Mesendoderm (in vitro differentiated cells): ENCODE results near the gene KCNC1.

Source experiments
- DNase-seq: peaks from one replicate; pipeline ENCODE4 v3.0.0; 2013
- H2AK5ac ChIP-seq: 2 replicates; pipeline ENCODE4 v1.6.1; 2013; ENCODE audit warnings: low read length, inconsistent platforms
- H2BK120ac ChIP-seq: 2 replicates; pipeline ENCODE4 v1.6.1; 2013; ENCODE audit warnings: low read depth, mild to moderate bottlenecking, low read length, moderate library complexity, mixed read lengths
- H2BK15ac ChIP-seq: replicated peaks from 2 replicates; pipeline ENCODE4 v1.6.1; 2013; ENCODE audit warnings: low read depth, mild to moderate bottlenecking, moderate library complexity
- H2BK5ac ChIP-seq: 2 replicates; pipeline ENCODE4 v1.6.1; 2013; ENCODE audit warnings: low read length, inconsistent platforms
- H3K18ac ChIP-seq: 2 replicates; pipeline ENCODE4 v1.6.1; 2013; ENCODE audit warnings: mild to moderate bottlenecking, low read length, mixed read lengths
- H3K23ac ChIP-seq: one replicate; pipeline ENCODE4 v1.6.1; 2013; ENCODE audit warnings: low read length
- H3K27ac ChIP-seq: 2 replicates; pipeline ENCODE4 v1.5.1; 2013; ENCODE audit warnings: low read depth, mild to moderate bottlenecking, inconsistent platforms, low read length, moderate library complexity
- H3K27me3 ChIP-seq: 2 replicates; pipeline ENCODE4 v1.6.1; 2013; ENCODE audit warnings: low read length, control low read depth, mild to moderate bottlenecking, inconsistent platforms; ENCODE audit not compliant: insufficient read depth, poor library complexity
- H3K36me3 ChIP-seq: 2 replicates; pipeline ENCODE4 v1.6.1; 2013; ENCODE audit warnings: low read length, inconsistent platforms; ENCODE audit not compliant: control insufficient read depth, insufficient read depth
- H3K4ac ChIP-seq: one replicate; pipeline ENCODE4 v1.6.1; 2013; ENCODE audit warnings: low read depth, mild to moderate bottlenecking, low read length, moderate library complexity
- H3K4me1 ChIP-seq: 2 replicates; pipeline ENCODE4 v1.6.1; 2013; ENCODE audit warnings: low read depth, low read length, inconsistent platforms; ENCODE audit not compliant: control insufficient read depth
- H3K4me2 ChIP-seq: 2 replicates; pipeline ENCODE4 v1.6.1; 2013; ENCODE audit warnings: low read length
- H3K4me3 ChIP-seq: 2 replicates; pipeline ENCODE4 v1.5.1; 2013; ENCODE audit warnings: mild to moderate bottlenecking, low read length
- H3K56ac ChIP-seq: one replicate; pipeline ENCODE4 v1.6.1; 2013; ENCODE audit warnings: low read length
- H3K79me1 ChIP-seq: 2 replicates; pipeline ENCODE4 v1.6.1; 2013; ENCODE audit warnings: low read length, inconsistent platforms
- H3K79me2 ChIP-seq: 2 replicates; pipeline ENCODE4 v1.6.1; 2013; ENCODE audit warnings: mild to moderate bottlenecking, low read length; ENCODE audit not compliant: control insufficient read depth, insufficient read depth
- H3K9ac ChIP-seq: 2 replicates; pipeline ENCODE4 v1.6.1; 2013; ENCODE audit warnings: low read length, inconsistent platforms
- H4K5ac ChIP-seq: one replicate; pipeline ENCODE4 v1.6.1; 2013; ENCODE audit warnings: low read length
- H4K8ac ChIP-seq: one replicate; pipeline ENCODE4 v1.6.1; 2013; ENCODE audit warnings: low read depth, mild to moderate bottlenecking, control low read depth, low read length, moderate library complexity
- WGBS: extraction: QIAGEN DNeasy Blood & Tissue Kit; methylation state at CpG from one replicate; pipeline ENCODE4 v1.1.7; 2013; ENCODE audit warnings: low lambda C conversion rate, missing lambda C conversion rate; ENCODE audit not compliant: insufficient coverage; ENCODE audit errors: extremely low coverage; 5-methylcytosine and 5-hydroxymethylcytosine counted together

KCNC1 gene

DNA sequence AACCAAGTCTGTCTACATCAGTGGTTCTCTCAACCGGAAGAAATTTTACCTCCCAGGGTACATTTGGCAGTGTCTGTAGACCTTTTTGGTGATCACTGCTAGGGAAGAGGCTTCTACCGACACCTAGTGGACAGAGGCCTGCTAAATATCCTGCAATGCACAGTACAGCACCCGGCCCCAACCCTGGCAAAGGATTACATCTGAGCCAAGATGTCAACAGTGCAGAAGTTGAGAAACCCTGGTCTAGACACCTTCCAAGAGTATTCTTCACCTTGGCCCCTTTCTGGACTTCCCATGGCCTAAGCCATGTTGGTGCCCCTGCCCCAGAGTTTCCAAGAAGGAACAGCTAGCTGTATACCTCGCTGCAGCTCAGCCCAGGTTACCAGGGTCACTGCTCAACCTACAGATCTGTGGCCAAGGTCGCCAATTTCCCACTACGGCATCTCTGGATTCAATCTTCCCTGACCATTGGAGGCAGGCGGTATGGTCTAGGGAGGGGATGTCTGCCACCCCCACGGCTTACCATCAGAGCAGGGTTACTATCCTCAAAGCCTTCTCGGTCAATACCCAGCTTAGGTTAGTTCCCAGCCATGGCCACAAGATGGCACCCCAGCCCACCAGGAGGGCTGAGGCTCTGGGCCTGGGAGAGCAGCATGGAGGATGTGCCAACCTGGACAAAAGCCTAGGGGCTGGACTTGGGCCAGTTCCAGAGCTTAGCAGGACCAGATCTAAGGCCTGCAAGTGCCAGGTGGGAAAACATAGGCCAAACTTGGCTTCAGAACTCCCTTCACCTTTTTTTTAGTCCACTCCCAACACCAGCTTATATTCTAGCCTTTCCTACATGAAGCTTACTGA lies 3.7 kb upstream of the KCNC1 start:
- peak; percentile 84 for DNase-seq

GRCh38 chr11:17733261-17733660 lies 1.3 kb upstream of the KCNC1 start:
- Histone ChIP-seq H3K4me3 (no peak overlapping the region), H3K36me3 (no peaks in the 10 kb centered on the region), H2BK5ac (no peak overlapping the region), H3K4ac (no peak overlapping the region), H2BK120ac (no peak overlapping the region), H3K9ac (no peak overlapping the region), H3K18ac (no peak overlapping the region), H2AK5ac (no peak overlapping the region), H3K4me1 (no peaks in the 10 kb centered on the region), H3K27me3 (peaks cover 22% of the 10 kb centered on the region), H2BK15ac (no peak overlapping the region), H3K4me2 (no peak overlapping the region), H3K23ac (no peak overlapping the region), H3K56ac (no peak overlapping the region), H4K5ac (no peak overlapping the region), H3K79me1 (no peaks in the 10 kb centered on the region), H3K27ac (no peak overlapping the region), H4K8ac (no peak overlapping the region), H3K79me2 (no peaks in the 10 kb centered on the region)
- no CpG with 5 or more reads among the region's 4 CpGs for WGBS
- no peak for DNase-seq

More for the DNA sequence above, 3.7 kb upstream of the KCNC1 start:
- no peaks in the 10 kb centered on the region for H3K79me1 ChIP-seq
- no peak overlapping the region for H3K4me3 ChIP-seq
- H3K27me3 ChIP-seq, result peaks cover 5% of the 10 kb centered on the region
- H3K79me2 ChIP-seq, result no peaks in the 10 kb centered on the region
- no peak overlapping the region for H3K18ac ChIP-seq
- no peak overlapping the region for H2BK5ac ChIP-seq
- H4K8ac ChIP-seq, result no peak overlapping the region
- H3K56ac ChIP-seq, result no peak overlapping the region
- H3K4me2 ChIP-seq, result no peak overlapping the region
- no peak overlapping the region for H3K4ac ChIP-seq
- no CpG with 5 or more reads among the region's 9 CpGs for WGBS
- H2BK15ac ChIP-seq, result no peak overlapping the region
- H3K9ac ChIP-seq, result no peak overlapping the region
- no peaks in the 10 kb centered on the region for H3K4me1 ChIP-seq
- no peaks in the 10 kb centered on the region for H3K36me3 ChIP-seq
- no peak overlapping the region for H3K23ac ChIP-seq
- H2AK5ac ChIP-seq, result no peak overlapping the region
- no peak overlapping the region for H2BK120ac ChIP-seq
- H4K5ac ChIP-seq, result no peak overlapping the region
- no peak overlapping the region for H3K27ac ChIP-seq

GRCh38 chr11:17734986-17735817 lies 621 bp downstream of the KCNC1 start:
- whole genome bisulfite sequencing, result no CpG with 5 or more reads among the region's 73 CpGs
- Histone ChIP-seq H3K27me3 (peaks cover 22% of the 10 kb centered on the region), H4K5ac (no peak overlapping the region), H3K9ac (no peak overlapping the region), H3K79me2 (no peaks in the 10 kb centered on the region), H3K4me1 (no peaks in the 10 kb centered on the region), H3K36me3 (no peaks in the 10 kb centered on the region), H4K8ac (no peak overlapping the region), H3K4me2 (peak overlapping the region; percentile 62), H3K56ac (no peak overlapping the region), H2BK5ac (no peak overlapping the region), H2BK15ac (no peak overlapping the region), H2BK120ac (no peak overlapping the region), H3K23ac (no peak overlapping the region), H3K79me1 (no peaks in the 10 kb centered on the region), H3K27ac (no peak overlapping the region), H3K18ac (no peak overlapping the region), H3K4me3 (no peak overlapping the region), H3K4ac (no peak overlapping the region), H2AK5ac (no peak overlapping the region)
- peak; percentile 82 for DNase-seq

GRCh38 chr11:17735818-17736578 lies 1.4 kb downstream of the KCNC1 start:
- H3K27me3 ChIP-seq, result peaks cover 22% of the 10 kb centered on the region
- no peaks in the 10 kb centered on the region for H3K4me1 ChIP-seq
- no peak overlapping the region for H3K4me3 ChIP-seq

DNA sequence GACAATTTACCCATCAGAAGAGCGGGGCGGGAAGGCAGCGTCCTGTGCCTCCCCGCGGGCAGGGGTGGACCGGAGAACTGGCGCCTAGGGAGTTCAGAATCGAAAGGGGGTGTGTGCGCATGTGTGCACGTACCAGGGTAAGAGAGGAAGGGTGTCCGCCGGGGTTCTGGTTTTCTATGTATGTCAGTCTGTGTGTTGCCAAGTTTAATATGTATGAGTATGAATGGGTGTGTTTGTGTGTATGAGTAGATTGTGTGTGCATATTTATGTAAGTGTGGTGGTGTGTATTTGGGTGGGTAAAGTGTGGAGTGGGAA lies 2.0 kb downstream of the KCNC1 start:
- no peak overlapping the region for H2BK5ac ChIP-seq
- no peak overlapping the region for H3K4me2 ChIP-seq
- H3K79me1 ChIP-seq, result no peaks in the 10 kb centered on the region
- peaks cover 22% of the 10 kb centered on the region for H3K27me3 ChIP-seq
- H3K9ac ChIP-seq, result no peak overlapping the region
- no peak overlapping the region for H3K27ac ChIP-seq
- H3K18ac ChIP-seq, result no peak overlapping the region
- H4K8ac ChIP-seq, result no peak overlapping the region
- H2AK5ac ChIP-seq, result no peak overlapping the region
- H3K4me3 ChIP-seq, result no peak overlapping the region
- H3K4ac ChIP-seq, result no peak overlapping the region
- DNase-seq, result no peak
- H3K23ac ChIP-seq, result no peak overlapping the region
- no peaks in the 10 kb centered on the region for H3K79me2 ChIP-seq
- no peak overlapping the region for H2BK15ac ChIP-seq
- H4K5ac ChIP-seq, result no peak overlapping the region
- no peaks in the 10 kb centered on the region for H3K36me3 ChIP-seq
- H2BK120ac ChIP-seq, result no peak overlapping the region
- no peak overlapping the region for H3K56ac ChIP-seq
- no peaks in the 10 kb centered on the region for H3K4me1 ChIP-seq
- no CpG with 5 or more reads among the region's 12 CpGs for WGBS

More at GRCh38 chr11:17735818-17736578, 1.4 kb downstream of the KCNC1 start:
- H3K4ac ChIP-seq, result no peak overlapping the region
- H2BK120ac ChIP-seq, result no peak overlapping the region
- no peak for DNase-seq
- no peak overlapping the region for H3K18ac ChIP-seq
- no peak overlapping the region for H3K27ac ChIP-seq
- H4K5ac ChIP-seq, result no peak overlapping the region
- H3K79me1 ChIP-seq, result no peaks in the 10 kb centered on the region
- H2BK5ac ChIP-seq, result no peak overlapping the region
- no peak overlapping the region for H3K23ac ChIP-seq
- no peak overlapping the region for H3K4me2 ChIP-seq
- H4K8ac ChIP-seq, result no peak overlapping the region
- WGBS, result no CpG with 5 or more reads among the region's 102 CpGs
- H3K9ac ChIP-seq, result no peak overlapping the region
- no peak overlapping the region for H2AK5ac ChIP-seq
- no peak overlapping the region for H2BK15ac ChIP-seq
- no peak overlapping the region for H3K56ac ChIP-seq
- no peaks in the 10 kb centered on the region for H3K36me3 ChIP-seq
- no peaks in the 10 kb centered on the region for H3K79me2 ChIP-seq
